GDM1 (cell line): ENCODE measurements around the gene TEX48.

Experiments
- DNase-seq: peaks from one replicate; lab custom pipeline; 2025; lab: John Stamatoyannopoulos, UW

Gene TEX48

DNA sequence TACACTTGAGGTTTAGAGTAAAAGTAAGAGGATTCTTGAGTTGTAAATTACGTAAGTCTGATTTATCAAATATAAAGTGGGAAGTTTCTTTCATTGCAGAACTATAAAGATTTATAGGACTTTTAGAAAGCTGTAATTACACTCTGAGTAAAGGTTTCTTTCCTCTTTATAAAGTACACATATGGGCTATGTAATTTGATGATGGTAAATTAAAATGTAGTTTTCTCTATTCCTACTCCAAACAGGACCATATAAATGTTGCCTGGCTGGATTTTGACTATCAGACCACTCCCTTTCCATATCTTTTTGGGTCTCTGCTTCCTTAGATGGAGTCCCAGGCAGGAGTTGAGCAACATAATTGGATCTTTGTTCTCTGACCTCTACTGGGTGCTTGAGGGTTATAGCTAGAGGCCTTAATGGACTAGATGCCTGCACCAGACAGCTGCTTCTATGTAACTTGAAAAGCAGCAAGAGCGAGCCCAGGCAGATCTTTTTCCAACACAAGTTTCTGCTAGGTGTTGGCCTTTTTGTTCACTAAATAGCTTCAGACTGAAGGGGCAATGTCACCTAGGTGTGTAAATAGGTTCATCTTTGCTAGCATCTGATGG, 11.4 kb upstream of the TEX48 start:
- DNase-seq: no peak

GRCh38 chr9:114691956-114692295, 9.9 kb upstream of the TEX48 start:
- no peak for DNase-seq

DNA sequence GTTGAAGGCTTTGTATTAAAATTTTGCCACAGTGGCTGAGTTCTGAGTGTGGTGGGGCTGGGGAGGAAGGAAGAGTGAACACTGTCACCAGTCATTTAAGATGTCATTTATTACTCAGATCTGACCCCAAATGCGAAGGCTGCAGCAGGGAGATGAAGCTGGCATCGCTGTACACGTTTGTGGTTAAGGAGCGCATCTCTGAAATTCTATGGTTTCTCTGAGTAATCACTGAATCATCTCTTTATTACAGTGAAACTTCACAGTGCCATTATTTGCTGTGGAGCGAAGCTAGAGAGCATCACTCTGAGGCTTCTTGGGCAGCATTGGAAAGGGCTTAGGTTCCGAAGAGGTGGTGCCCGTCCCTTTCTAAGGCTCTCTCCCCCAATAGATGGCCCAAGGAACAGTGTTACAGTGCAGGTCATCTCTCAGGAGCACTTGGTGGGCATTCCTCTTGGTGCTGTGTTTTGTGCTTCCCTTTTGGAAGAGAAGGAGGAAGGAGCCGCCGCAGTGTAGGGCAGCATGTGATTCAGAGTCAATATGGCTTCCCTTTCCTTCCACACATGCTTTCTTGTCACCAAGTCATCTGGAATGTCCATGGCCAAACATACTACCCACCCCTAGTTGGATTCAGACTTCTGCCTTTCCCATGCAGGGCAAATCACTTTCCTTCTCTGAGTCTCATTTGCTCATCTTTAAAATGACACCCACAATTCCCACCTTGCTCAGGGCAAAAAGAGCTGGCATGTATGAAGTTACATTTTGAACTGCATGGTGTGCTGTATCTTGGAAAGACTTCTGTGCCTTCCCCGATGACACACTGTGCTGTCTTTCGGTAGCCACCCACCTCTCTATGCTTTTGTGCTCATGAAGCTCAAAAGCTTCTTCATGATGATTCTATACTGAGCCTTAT, 9.3 kb upstream of the TEX48 start:
- DNase-seq: no peak

DNA sequence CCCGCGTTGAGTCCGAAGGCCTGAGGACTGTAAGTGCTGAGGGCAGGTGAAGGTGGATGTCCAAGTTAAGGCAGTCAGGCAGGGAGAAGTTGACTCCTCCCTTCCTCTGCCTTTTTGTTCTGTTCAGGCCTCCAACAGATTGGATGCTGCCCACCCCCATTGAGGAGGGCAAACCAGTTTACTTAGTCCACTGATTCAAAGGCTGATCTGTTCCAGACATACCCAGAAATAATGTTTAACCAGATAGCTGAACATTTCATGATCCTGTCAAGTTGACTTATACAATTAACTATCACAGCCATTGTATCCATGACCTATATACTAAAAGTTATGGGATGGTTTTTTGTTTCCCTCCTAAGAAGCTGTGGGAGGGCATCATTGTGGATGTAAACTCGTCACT, 8.3 kb upstream of the TEX48 start:
- DNase-seq: no peak

DNA sequence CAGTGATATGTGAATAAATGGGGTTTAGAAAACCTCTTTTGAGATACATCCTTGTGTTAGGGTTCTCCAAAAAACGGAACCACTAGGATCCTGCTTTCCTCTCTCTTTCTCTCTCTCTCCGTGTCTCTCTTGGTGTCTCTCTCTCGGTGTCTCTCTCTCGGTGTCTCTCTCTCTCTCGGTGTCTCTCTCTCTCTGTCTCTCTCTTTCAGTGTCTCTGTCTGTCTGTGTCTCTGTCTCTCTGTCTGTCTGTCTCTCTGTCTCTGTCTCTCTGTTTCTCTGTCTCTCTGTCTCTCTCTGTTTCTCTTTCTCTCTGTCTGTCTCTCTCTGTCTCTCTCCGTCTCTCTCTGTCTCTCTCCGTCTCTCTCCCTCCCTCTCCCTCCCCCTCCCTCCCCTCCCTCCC, 7.8 kb upstream of the TEX48 start:
- no peak for DNase-seq

DNA sequence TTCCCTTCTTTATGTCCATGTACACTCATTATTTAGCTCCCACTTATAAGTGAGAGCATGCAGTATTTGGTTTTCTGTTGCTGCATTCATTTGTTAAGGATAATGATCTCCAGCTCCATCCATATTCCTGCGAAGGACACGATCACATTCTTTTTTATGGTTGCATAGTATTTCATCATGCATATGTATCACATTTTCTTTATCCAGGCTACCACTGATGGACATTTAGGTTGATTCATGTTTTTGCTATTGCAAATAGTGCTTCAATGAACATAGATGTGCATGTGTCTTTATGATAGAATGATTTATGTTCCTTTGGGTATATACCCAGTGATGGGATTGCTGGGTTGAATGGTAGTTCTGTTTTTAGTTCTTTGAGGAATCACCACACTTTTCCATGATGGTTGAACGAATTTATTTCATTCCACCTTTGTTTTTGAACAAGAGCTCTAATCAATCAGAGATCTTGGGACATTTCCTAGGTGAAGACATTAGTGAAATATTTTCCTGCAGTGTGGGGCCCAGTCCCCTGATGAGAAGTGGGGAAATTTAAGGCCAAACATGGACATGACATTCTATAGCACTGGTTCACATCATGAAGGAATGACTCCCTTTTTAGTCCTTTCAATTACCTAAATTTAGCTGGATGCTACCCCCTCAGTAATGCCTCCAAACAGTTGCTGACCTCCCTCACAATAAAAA, 7.1 kb upstream of the TEX48 start:
- no peak for DNase-seq

DNA sequence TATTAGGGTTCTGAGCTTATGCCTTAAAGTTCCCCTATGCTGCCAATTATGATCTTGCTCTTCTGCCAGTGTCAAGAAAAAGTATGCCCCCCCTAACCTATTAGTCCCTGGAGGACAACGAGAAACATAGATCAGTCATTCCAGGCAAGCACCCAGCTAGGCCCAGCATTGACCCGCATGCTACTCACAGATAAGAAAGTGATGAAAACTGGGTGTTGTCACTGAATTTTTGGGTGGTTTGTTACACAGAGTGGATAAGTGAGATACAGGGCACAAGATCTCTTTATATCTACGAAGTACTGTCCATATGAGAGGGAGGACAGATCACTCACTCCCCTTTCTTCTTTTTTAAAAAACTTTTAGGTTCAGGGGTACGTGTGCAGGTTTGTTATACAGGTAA, 6.4 kb upstream of the TEX48 start:
- no peak for DNase-seq

- no peak for DNase-seq
Measured at GRCh38 chr9:114687034-114687433, 5.0 kb upstream of the TEX48 start.

DNA sequence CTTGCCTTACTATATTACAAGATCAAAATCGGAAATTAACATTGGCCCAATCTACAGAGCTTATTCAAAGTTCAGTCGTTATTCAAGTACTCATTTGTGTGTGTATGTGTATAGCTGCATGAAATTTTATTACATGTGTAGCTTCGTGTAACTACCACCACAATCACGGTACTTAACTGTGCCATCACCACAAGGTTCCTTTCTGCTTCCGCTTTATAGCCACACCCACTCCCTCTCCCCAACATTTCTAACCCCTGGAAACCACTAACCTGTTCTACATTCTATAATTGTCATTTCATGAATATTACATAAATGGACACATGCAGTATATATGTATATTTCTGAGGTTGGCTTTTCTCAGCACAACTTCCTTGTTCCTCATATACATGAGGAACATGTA, 4.0 kb upstream of the TEX48 start:
- DNase-seq: no peak

DNA sequence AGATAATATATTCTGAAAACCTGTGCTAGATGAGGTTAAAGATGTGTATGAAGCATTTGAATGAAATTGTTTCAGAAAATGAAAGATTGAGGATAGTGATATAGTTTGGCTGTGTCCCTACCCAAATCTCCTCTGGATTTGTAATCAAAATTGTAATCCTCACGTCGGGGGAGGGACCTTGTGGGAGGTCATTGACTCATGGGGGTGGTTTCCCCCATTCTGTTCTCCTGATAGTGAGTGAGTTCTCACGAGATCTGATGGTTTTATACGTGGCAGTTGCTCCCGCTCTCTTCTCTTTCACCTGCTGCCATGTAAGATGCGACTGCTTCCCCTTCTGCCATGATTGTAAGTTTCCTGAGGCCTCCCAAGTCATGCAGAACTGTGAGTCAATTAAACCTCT, 2.0 kb upstream of the TEX48 start:
- DNase-seq: no peak

DNA sequence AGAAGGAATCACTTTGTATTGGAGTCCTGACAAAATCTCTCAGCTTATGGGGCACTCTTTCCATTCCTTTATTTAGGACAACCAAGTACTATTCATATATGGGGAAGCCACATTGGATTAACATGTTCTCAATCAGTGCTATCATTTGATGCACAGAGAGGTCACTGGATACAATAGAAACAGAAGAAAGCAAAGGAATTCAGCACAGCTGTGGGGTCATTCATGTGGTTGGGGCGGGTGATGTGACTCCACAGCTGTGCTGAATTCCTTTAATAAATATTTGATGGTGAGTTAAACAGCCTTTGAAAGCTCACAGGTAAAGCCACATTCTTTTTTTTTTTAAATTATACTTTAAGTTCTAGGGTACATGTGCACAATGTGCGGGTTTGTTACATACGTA, 854 bp upstream of the TEX48 start:
- DNase-seq: no peak

DNA sequence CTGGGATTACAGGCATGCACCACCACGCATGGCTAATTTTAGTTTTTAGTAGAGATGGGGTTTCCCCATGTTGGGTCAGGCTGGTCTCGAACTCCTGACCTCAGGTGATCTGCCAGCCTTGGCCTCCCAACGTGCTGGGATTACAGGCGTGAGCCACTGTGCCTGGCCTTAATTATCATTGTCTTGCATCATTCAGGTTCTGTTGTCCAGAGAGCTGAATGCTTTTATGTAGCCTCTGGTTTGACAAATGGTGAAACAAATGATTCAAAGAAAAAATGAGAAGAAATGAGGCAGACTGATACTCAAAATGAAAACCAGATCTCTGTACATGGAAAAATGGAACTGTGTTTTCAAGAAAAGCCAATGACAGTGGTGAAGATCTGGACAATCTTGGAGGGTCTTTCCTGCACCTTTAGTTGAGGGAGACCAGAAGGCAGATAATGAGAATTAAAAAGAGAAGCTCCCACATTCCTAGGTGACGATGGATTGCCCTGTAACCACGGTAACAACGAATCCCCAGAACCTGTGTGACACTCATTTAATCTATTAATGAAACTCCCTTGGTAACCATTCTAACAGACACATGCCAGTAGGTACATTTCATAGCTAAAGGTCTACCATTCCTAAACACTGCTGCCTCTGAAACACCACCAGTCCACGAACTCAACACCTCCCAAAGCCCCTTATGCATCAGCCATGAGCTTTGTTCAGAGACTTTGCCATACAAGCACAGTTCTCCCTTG, 1.6 kb downstream of the TEX48 start:
- no peak for DNase-seq

DNA sequence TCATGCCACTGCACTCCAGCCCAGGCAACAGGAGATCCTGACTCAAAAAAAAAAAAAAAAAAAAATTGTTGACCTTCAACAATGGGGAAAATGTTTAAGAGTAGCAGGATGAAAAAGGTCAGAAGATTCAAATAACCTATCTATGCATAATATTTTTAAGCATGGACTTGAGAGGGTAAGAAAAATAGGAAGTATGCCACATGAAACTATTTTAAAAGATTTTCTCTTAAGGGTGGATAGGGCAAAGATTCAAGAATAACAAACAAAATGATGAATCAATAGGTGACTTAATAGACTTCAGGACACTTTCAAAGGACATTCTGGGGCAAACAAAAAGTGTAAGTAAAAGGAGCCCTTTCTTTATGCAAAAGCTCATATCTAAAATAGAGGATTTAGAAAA, 3.2 kb downstream of the TEX48 start:
- no peak for DNase-seq

- DNase-seq: no peak
Measured at GRCh38 chr9:114678130-114678529, 3.9 kb downstream of the TEX48 start.

- DNase-seq: peak; percentile 53
Measured at GRCh38 chr9:114677418-114677817, 4.6 kb downstream of the TEX48 start.

GRCh38 chr9:114676901-114677300, 5.1 kb downstream of the TEX48 start:
- DNase-seq: no peak

- DNase-seq: no peak
Measured at GRCh38 chr9:114674798-114675540, 7.0 kb downstream of the TEX48 start.

- DNase-seq: no peak
Measured at GRCh38 chr9:114674076-114674797, 7.8 kb downstream of the TEX48 start.

DNA sequence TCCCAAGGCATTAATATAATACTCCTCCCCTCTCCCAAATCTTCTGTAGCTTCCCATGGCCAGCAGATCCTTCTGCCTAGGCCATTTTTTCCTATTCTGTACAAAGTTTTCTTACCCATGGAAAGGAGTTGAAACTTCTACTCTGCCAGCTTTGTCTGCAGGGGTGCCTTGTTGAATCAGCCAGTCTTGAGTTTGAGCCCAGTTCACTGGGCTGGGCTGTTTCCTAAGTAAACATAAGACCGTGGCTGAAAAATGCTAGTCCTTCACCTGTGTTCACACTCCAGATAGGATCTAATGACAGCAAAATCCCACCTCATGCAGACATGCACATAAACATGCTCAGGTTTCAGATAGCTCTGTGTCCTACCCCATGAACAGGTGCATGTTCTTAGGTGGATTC, 10.4 kb downstream of the TEX48 start:
- no peak for DNase-seq

- DNase-seq: no peak
Measured at GRCh38 chr9:114669961-114670360, 12.0 kb downstream of the TEX48 start.

- no peak for DNase-seq
Measured at GRCh38 chr9:114668146-114668545, 13.8 kb downstream of the TEX48 start.
